GM12874 (cell line): ENCODE measurements around the gene ST8SIA4.

Experiments used
- TF ChIP-seq, protein P1 (sequence below): IDR thresholded peaks from 2 replicates; pipeline ENCODE4 v1.5.1; 2011; ENCODE audit warnings: low read depth, mild to moderate bottlenecking, control low read depth, low read length, moderate library complexity; ENCODE audit not compliant: insufficient read depth

The ST8SIA4 gene

GRCh38 chr5:100772548-100772947, 130.5 kb downstream of the ST8SIA4 start:
- TF ChIP-seq, protein P1, sequence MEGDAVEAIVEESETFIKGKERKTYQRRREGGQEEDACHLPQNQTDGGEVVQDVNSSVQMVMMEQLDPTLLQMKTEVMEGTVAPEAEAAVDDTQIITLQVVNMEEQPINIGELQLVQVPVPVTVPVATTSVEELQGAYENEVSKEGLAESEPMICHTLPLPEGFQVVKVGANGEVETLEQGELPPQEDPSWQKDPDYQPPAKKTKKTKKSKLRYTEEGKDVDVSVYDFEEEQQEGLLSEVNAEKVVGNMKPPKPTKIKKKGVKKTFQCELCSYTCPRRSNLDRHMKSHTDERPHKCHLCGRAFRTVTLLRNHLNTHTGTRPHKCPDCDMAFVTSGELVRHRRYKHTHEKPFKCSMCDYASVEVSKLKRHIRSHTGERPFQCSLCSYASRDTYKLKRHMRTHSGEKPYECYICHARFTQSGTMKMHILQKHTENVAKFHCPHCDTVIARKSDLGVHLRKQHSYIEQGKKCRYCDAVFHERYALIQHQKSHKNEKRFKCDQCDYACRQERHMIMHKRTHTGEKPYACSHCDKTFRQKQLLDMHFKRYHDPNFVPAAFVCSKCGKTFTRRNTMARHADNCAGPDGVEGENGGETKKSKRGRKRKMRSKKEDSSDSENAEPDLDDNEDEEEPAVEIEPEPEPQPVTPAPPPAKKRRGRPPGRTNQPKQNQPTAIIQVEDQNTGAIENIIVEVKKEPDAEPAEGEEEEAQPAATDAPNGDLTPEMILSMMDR: no peak

DNA sequence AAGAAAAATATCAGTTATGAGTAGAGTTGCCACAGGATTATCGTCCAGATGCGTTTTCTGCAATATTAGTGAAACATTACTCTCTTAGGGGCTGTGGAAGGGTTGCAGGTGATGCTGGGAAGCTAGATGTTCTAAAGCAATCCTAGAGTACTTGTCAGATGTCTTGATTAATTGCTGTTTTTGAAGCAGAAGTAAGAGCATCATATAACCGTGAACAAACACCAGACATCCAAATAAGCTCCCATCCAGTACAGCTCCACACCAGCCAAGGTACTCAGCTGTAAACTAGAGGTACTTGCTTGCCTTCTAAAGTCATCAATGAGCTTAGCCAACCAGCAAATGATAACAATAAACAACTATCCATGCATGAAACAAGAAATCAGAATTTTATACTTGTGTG, 131.1 kb downstream of the ST8SIA4 start:
- TF ChIP-seq, protein P1: no peak

DNA sequence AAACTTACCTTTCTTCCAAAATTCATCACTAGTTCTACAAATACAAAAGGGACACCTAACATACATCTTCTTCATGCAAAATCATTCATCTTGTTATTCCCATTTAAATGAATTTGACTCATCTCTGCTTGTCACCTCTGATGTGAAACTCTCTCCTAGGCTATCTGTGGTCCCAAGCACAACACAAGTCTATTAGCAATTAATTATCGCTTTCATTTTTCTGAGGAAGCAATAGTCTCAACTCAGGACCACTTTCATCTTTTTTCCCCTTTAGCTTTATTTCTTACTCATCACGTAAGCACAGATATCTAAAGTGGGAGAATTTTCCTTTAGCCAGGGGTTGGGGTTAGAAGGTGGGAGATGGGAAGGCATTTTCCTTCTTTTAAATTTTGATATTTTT, 131.9 kb downstream of the ST8SIA4 start:
- TF ChIP-seq, protein P1: no peak

- TF ChIP-seq, protein P1: no peak
Measured at GRCh38 chr5:100768221-100768620, 134.9 kb downstream of the ST8SIA4 start.

GRCh38 chr5:100762995-100763394, 140.1 kb downstream of the ST8SIA4 start:
- TF ChIP-seq, protein P1: no peak

DNA sequence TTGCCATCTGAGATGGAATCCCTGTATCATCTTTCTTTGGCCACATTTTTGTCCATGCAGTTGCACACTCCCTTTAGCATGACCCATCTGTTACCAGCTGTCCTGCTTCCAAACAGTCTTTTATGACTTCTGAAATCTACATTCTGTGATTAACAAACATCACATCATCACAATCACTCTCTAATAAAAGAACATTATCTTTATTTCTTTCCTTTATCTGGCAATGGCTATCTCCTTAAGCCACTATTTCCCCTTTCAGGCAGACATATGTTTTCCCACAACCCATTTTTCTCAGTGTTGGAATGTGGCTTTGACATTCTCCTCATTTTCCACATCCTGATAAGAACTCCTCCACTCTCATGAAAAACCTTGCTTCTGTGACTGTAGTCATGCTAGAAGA, 141.0 kb downstream of the ST8SIA4 start:
- TF ChIP-seq, protein P1: no peak

- TF ChIP-seq, protein P1: no peak
Measured at GRCh38 chr5:100761192-100761591, 141.9 kb downstream of the ST8SIA4 start.

- TF ChIP-seq, protein P1: no peak
Measured at GRCh38 chr5:100760688-100761087, 142.4 kb downstream of the ST8SIA4 start.
